Endothelial cell of umbilical vein (primary cell): Measurements from ENCODE around the gene OVCH2.

Experiments
- JUN ChIP-seq: IDR thresholded peaks from 2 replicates; pipeline ENCODE4 v1.6.1; 2011; ENCODE audit warnings: borderline replicate concordance, low read depth; ENCODE audit not compliant: insufficient read length, insufficient read depth
- TF ChIP-seq, protein P1 (sequence below), 2 donors: IDR thresholded peaks; 1 replicate in 1 of 2; 2 replicates in 1 of 2; pipeline ENCODE4 v1.5.1; 2011; ENCODE audit warnings: low read length in 2 of 2, mild to moderate bottlenecking in 2 of 2, moderate library complexity in 2 of 2, control low read depth in 1 of 2, inconsistent platforms in 1 of 2, low read depth in 1 of 2; ENCODE audit not compliant: insufficient read depth in 1 of 2; ENCODE audit errors: extremely low read depth in 1 of 2

DNA sequence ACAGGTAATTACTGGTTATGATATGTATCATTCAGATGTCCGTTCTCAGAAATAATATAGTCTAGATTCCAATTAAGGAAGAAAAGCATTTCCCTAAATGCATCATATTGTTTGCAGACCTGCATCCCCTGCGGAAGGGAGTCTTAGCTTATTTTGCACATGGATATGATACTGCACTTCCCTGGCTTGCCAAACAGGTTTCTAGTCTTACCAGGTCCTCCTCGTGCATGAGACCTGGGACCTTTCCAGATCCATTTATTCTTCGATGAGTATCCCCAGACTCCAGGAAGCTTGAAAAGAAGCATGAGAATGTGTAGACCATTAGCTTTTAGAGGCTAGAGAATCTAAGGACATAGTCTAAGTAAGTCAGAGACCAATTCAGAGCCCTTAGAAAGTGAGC lies 63.5 kb downstream of the OVCH2 start:
- TF ChIP-seq, protein P1, sequence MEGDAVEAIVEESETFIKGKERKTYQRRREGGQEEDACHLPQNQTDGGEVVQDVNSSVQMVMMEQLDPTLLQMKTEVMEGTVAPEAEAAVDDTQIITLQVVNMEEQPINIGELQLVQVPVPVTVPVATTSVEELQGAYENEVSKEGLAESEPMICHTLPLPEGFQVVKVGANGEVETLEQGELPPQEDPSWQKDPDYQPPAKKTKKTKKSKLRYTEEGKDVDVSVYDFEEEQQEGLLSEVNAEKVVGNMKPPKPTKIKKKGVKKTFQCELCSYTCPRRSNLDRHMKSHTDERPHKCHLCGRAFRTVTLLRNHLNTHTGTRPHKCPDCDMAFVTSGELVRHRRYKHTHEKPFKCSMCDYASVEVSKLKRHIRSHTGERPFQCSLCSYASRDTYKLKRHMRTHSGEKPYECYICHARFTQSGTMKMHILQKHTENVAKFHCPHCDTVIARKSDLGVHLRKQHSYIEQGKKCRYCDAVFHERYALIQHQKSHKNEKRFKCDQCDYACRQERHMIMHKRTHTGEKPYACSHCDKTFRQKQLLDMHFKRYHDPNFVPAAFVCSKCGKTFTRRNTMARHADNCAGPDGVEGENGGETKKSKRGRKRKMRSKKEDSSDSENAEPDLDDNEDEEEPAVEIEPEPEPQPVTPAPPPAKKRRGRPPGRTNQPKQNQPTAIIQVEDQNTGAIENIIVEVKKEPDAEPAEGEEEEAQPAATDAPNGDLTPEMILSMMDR (IDR thresholded peaks at IDR 0.05; ENCODE audit: extremely low read depth in 1 of 2, insufficient read depth in 1 of 2, low read depth in 1 of 2, low read length in 2 of 2): no peak
- TF ChIP-seq JUN: no peak
